Skeletal muscle satellite cell (primary cell): Measurements from ENCODE around the gene CCDC43.

Experiments used
- H3K27me3 ChIP-seq: 2 replicates; pipeline ENCODE4 v1.7.0; 2013; ENCODE audit warnings: low read length; ENCODE audit not compliant: control insufficient read depth, insufficient read depth
- H3K36me3 ChIP-seq: 2 replicates; pipeline ENCODE4 v1.7.0; 2013; ENCODE audit warnings: mild to moderate bottlenecking, control low read depth, low read length; ENCODE audit not compliant: insufficient read depth
- H3K4me1 ChIP-seq: 2 replicates; pipeline ENCODE4 v1.7.0; 2013; ENCODE audit warnings: low read length; ENCODE audit not compliant: control insufficient read depth, insufficient read depth
- H3K4me2 ChIP-seq: 2 replicates; pipeline ENCODE4 v1.7.0; 2013; ENCODE audit warnings: mild to moderate bottlenecking, low read length
- H3K4me3 ChIP-seq: 2 replicates; pipeline ENCODE4 v1.7.0; 2013; ENCODE audit warnings: low read length
- H3K9ac ChIP-seq: 2 replicates; pipeline ENCODE4 v1.7.0; 2013; ENCODE audit warnings: mild to moderate bottlenecking, low read depth, low read length, moderate library complexity
- H3K9me3 ChIP-seq: replicated peaks from 2 replicates; pipeline ENCODE4 v1.7.0; 2013; ENCODE audit warnings: mild to moderate bottlenecking, control low read depth, low read length

Gene CCDC43

GRCh38 chr17:44663095-44663494, 26.5 kb downstream of the CCDC43 start:
- Histone ChIP-seq H3K4me3 (no peak overlapping the region), H3K4me2 (no peak overlapping the region), H3K36me3 (no peaks in the 10 kb centered on the region), H3K9ac (no peak overlapping the region), H3K27me3 (no peaks in the 10 kb centered on the region), H3K4me1 (no peaks in the 10 kb centered on the region), H3K9me3 (no peaks in the 10 kb centered on the region)

DNA sequence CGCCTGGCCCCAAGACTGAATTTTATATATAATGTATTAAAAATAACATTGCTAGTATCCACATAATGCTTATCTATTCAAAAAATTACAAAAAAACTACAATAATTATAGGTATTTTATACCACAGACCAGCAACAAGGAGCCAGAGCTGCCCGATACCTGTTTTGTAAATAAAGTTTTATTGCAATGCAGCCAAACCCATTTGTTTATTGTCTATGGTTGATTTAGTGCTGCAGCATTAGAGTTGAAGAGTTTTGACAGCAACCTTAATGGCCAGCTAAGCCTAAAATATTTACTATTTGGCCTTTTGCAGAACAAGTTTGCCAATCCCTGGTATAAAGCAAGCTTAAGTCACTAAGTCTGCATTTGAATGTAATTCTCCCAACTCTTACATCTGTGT, 27.7 kb downstream of the CCDC43 start:
- H3K9ac ChIP-seq: no peak overlapping the region
- no peak overlapping the region for H3K4me3 ChIP-seq
- no peak overlapping the region for H3K4me2 ChIP-seq
- no peaks in the 10 kb centered on the region for H3K4me1 ChIP-seq
- H3K27me3 ChIP-seq: peaks cover 4% of the 10 kb centered on the region
- H3K9me3 ChIP-seq: no peaks in the 10 kb centered on the region
- H3K36me3 ChIP-seq: no peaks in the 10 kb centered on the region

GRCh38 chr17:44655983-44656710, 33.4 kb downstream of the CCDC43 start, which contains the start of gene MEIOC:
Gene MEIOC, plus strand, starts transcription at chr17:44656468. Its CDS starts 146 bp downstream, at chr17:44656614.
- Histone ChIP-seq H3K36me3 (no peaks in the 10 kb centered on the region), H3K9ac (no peak within 1 kb of the TSS), H3K4me3 (peak within 1 kb of the TSS; percentile 43), H3K4me2 (peak within 1 kb of the TSS; percentile 65), H3K4me1 (no peaks in the 10 kb centered on the region), H3K9me3 (no peaks in the 10 kb centered on the region), H3K27me3 (peaks cover 18% of the 10 kb centered on the region)

GRCh38 chr17:44653954-44654353, 35.6 kb downstream of the CCDC43 start:
- H3K9ac ChIP-seq: no peak overlapping the region
- no peak overlapping the region for H3K4me3 ChIP-seq
- no peaks in the 10 kb centered on the region for H3K36me3 ChIP-seq
- H3K9me3 ChIP-seq: no peaks in the 10 kb centered on the region
- peaks cover 31% of the 10 kb centered on the region for H3K27me3 ChIP-seq
- H3K4me1 ChIP-seq: no peaks in the 10 kb centered on the region
- no peak overlapping the region for H3K4me2 ChIP-seq

DNA sequence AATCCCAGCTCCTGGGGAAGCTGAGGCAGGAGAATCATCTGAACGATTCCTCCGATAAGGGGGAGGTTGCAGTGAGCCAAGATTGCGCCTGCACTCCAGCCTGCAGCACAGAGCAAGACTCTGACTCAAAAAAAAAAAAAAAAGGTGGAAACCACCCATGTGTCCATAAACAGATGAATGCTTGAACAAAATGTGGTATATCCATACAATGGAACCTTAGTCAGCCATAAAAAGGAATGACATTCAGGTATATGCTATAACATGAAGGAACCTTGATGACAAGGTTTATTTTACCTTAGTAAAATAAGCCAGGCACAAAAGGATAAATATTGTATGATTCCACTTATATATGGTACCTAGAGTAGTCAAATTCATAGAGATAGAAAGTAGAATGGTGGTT, 36.2 kb downstream of the CCDC43 start:
- no peak overlapping the region for H3K4me2 ChIP-seq
- no peaks in the 10 kb centered on the region for H3K9me3 ChIP-seq
- no peak overlapping the region for H3K9ac ChIP-seq
- H3K36me3 ChIP-seq: no peaks in the 10 kb centered on the region
- H3K27me3 ChIP-seq: peaks cover 32% of the 10 kb centered on the region
- H3K4me3 ChIP-seq: no peak overlapping the region
- no peaks in the 10 kb centered on the region for H3K4me1 ChIP-seq

DNA sequence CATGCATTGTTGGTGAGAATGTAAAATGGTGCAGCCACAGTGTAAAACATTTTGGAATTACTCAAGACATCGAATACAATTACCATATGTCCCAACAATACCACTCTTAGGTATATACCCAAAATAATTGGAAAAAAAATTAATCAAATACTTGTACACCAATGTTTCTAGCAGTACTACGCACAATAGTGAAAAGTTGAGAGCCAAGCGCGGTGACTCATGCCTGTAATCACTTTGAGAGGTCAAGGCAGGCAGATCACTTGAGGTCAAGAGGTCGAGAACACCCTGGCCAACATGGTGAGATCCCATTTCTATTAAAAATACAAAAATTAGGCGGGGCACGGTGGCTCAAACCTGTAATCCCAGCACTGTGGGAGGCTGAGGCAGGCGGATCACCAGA, 36.8 kb downstream of the CCDC43 start:
- Histone ChIP-seq H3K4me3 (no peak overlapping the region), H3K4me1 (no peaks in the 10 kb centered on the region), H3K9me3 (no peaks in the 10 kb centered on the region), H3K27me3 (peaks cover 32% of the 10 kb centered on the region), H3K36me3 (no peaks in the 10 kb centered on the region), H3K4me2 (no peak overlapping the region), H3K9ac (no peak overlapping the region)

- peaks cover 27% of the 10 kb centered on the region for H3K27me3 ChIP-seq
- no peaks in the 10 kb centered on the region for H3K4me1 ChIP-seq
- H3K4me3 ChIP-seq: no peak overlapping the region
- H3K9me3 ChIP-seq: no peaks in the 10 kb centered on the region
- H3K36me3 ChIP-seq: no peaks in the 10 kb centered on the region
- H3K4me2 ChIP-seq: no peak overlapping the region
- no peak overlapping the region for H3K9ac ChIP-seq
These were observed 38.3 kb downstream of the CCDC43 start for GRCh38 chr17:44651228-44651627.

DNA sequence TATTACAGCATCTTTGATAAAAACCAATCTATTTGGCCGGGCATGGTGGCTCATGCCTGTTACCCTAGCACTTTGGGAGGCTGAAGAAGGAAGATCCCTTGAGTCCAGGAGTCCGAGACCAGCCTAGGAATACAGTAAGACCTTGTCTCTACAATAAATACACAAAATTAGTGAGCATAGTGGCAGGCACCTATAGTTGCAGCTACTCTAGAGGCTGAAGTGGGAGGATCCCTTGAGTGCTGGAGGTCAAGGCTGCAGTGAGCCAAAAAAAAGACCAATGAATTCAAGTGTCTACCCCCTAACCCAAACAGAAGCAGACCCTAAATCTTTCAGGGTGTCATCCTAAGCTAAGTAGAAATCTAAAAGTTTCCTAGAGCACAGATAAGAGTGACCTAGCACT, 40.6 kb downstream of the CCDC43 start:
- Histone ChIP-seq H3K4me1 (no peaks in the 10 kb centered on the region), H3K4me2 (no peak overlapping the region), H3K27me3 (peaks cover 17% of the 10 kb centered on the region), H3K4me3 (no peak overlapping the region), H3K9me3 (no peaks in the 10 kb centered on the region), H3K36me3 (no peaks in the 10 kb centered on the region), H3K9ac (no peak overlapping the region)

GRCh38 chr17:44647736-44648135, 41.8 kb downstream of the CCDC43 start:
- H3K9me3 ChIP-seq: no peaks in the 10 kb centered on the region
- peaks cover 17% of the 10 kb centered on the region for H3K27me3 ChIP-seq
- H3K9ac ChIP-seq: no peak overlapping the region
- no peaks in the 10 kb centered on the region for H3K36me3 ChIP-seq
- H3K4me3 ChIP-seq: no peak overlapping the region
- H3K4me1 ChIP-seq: no peaks in the 10 kb centered on the region
- no peak overlapping the region for H3K4me2 ChIP-seq

GRCh38 chr17:44646280-44646679, 43.3 kb downstream of the CCDC43 start:
- H3K36me3 ChIP-seq: no peaks in the 10 kb centered on the region
- H3K4me1 ChIP-seq: no peaks in the 10 kb centered on the region
- H3K9ac ChIP-seq: no peak overlapping the region
- H3K4me3 ChIP-seq: no peak overlapping the region
- H3K27me3 ChIP-seq: peaks cover 17% of the 10 kb centered on the region
- no peak overlapping the region for H3K4me2 ChIP-seq
- no peaks in the 10 kb centered on the region for H3K9me3 ChIP-seq

DNA sequence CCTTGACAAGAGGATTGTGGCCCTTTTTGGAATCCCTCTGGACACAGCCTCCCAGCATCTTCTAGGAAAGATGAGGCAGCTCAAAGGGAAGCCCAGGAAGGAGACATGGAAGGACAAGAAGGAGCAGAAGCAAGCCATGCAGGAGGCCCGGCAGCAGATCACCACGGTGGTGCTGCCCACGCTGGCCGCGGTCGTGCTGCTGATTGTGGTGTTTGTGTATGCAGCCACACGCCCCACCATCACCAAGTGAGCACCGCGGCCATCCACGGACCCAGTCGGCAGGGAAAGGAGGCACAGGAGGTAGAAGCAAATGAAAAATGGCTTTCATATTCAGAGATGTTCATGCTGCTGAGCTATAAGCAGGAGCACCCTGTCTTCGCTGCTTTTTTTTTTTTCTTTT, 44.2 kb downstream of the CCDC43 start:
- Histone ChIP-seq H3K4me3 (no peak overlapping the region), H3K4me1 (no peaks in the 10 kb centered on the region), H3K36me3 (no peaks in the 10 kb centered on the region), H3K9ac (no peak overlapping the region), H3K27me3 (peaks cover 17% of the 10 kb centered on the region), H3K9me3 (no peaks in the 10 kb centered on the region), H3K4me2 (no peak overlapping the region)

- peaks cover 7% of the 10 kb centered on the region for H3K27me3 ChIP-seq
- no peak overlapping the region for H3K4me3 ChIP-seq
These were observed 46.7 kb downstream of the CCDC43 start for GRCh38 chr17:44642834-44643233.

More at GRCh38 chr17:44642834-44643233, 46.7 kb downstream of the CCDC43 start:
- Histone ChIP-seq H3K4me1 (no peaks in the 10 kb centered on the region), H3K9me3 (no peaks in the 10 kb centered on the region), H3K4me2 (no peak overlapping the region), H3K9ac (no peak overlapping the region), H3K36me3 (no peaks in the 10 kb centered on the region)
